ENCODE results near the gene GJC3. TPM values are rescaled to one million over a fixed set of nuclear protein-coding genes. Genes with fewer than 3 reads are reported as not detected.

Gene GJC3
- total RNA-seq, 1 donor from 2014 or later: not detected

Other genes starting within 250 kb of the GJC3 start
- 7.3 and 13.1 TPM in 2 replicates for gene CYP3A5, start 249.6 kb downstream of the GJC3 start, total RNA-seq
- gene CYP3A7, start 194.4 kb downstream of the GJC3 start, total RNA-seq: not detected in 2 replicates
- 0.69 TPM in 1 of 2 replicates, not detected in the other for gene CYP3A4, start 145.4 kb downstream of the GJC3 start, total RNA-seq
- not detected in 2 replicates for gene CYP3A43, start 101.6 kb downstream of the GJC3 start, total RNA-seq
- 0.15 TPM in 1 of 2 replicates, not detected in the other for gene OR2AE1, start 52.6 kb downstream of the GJC3 start, total RNA-seq
- gene TRIM4, start 10.1 kb downstream of the GJC3 start, total RNA-seq: 21.2 and 35.4 TPM in 2 replicates
- gene AZGP1, start 46.4 kb upstream of the GJC3 start, total RNA-seq: not detected in 2 replicates
- gene ZKSCAN1, start 86.0 kb upstream of the GJC3 start, total RNA-seq: 33.9 and 70.8 TPM in 2 replicates
- gene ZSCAN21, start 120.2 kb upstream of the GJC3 start, total RNA-seq: 5.0 and 13.6 TPM in 2 replicates
- gene ZNF3, start 152.1 kb upstream of the GJC3 start, total RNA-seq: 35.4 and 37.0 TPM in 2 replicates
- 36.6 and 72.5 TPM in 2 replicates for gene COPS6, start 159.3 kb upstream of the GJC3 start, total RNA-seq
- 40.1 and 73.1 TPM in 2 replicates for gene MCM7, start 171.8 kb upstream of the GJC3 start, total RNA-seq
- gene AP4M1, start 172.0 kb upstream of the GJC3 start, total RNA-seq: 30.0 and 39.1 TPM in 2 replicates
- gene TAF6, start 189.7 kb upstream of the GJC3 start, total RNA-seq: 32.6 and 100 TPM in 2 replicates
- 25.6 and 27.4 TPM in 2 replicates for gene CNPY4, start 190.0 kb upstream of the GJC3 start, total RNA-seq
- gene MBLAC1, start 197.3 kb upstream of the GJC3 start, total RNA-seq: 1.6 and 2.0 TPM in 2 replicates
- 58.4 and 86.1 TPM in 2 replicates for gene LAMTOR4, start 219.3 kb upstream of the GJC3 start, total RNA-seq
- 4.0 and 4.6 TPM in 2 replicates for gene TRAPPC14, start 229.1 kb upstream of the GJC3 start, total RNA-seq
- gene GAL3ST4, start 239.0 kb upstream of the GJC3 start, total RNA-seq: 0.75 TPM in 1 of 2 replicates, not detected in the other
- gene GPC2, start 247.8 kb upstream of the GJC3 start, total RNA-seq: 1.6 and 2.3 TPM in 2 replicates
- gene STAG3, start 248.3 kb upstream of the GJC3 start, total RNA-seq: not detected in 2 replicates

Measured in renal cortical epithelial cell (primary cell).